NCI-H748 treated with DMSO at 0.1 percent for 48 hours (cell line): ENCODE results near the gene LRFN4.

Experiments used
- DNase-seq: peaks from one replicate; lab custom pipeline; 2025; lab: John Stamatoyannopoulos, UW

LRFN4 gene

GRCh38 chr11:66889960-66890359 is 33.1 kb downstream of the LRFN4 start:
- no peak for DNase-seq

- DNase-seq: no peak
Observed at GRCh38 chr11:66891851-66892660, 35.2 kb downstream of the LRFN4 start.

GRCh38 chr11:66892911-66893310 is 36.0 kb downstream of the LRFN4 start:
- DNase-seq: no peak

GRCh38 chr11:66894141-66894540 is 37.3 kb downstream of the LRFN4 start:
- no peak for DNase-seq

GRCh38 chr11:66901964-66902390 is 45.1 kb downstream of the LRFN4 start:
- no peak for DNase-seq

GRCh38 chr11:66902486-66903177 is 45.8 kb downstream of the LRFN4 start:
- no peak for DNase-seq

GRCh38 chr11:66904055-66904454 is 47.2 kb downstream of the LRFN4 start:
- DNase-seq: no peak

- no peak for DNase-seq
Observed at GRCh38 chr11:66904561-66904960, 47.7 kb downstream of the LRFN4 start.

GRCh38 chr11:66904981-66905521 is 48.2 kb downstream of the LRFN4 start:
- no peak for DNase-seq

GRCh38 chr11:66905631-66906030 is 48.8 kb downstream of the LRFN4 start:
- DNase-seq: no peak

- DNase-seq: no peak
Observed at GRCh38 chr11:66906061-66906733, 49.3 kb downstream of the LRFN4 start.

- DNase-seq: no peak
Observed at GRCh38 chr11:66907751-66908630, 51.1 kb downstream of the LRFN4 start.

GRCh38 chr11:66909181-66909580 is 52.3 kb downstream of the LRFN4 start:
- DNase-seq: no peak

GRCh38 chr11:66910016-66910415 is 53.2 kb downstream of the LRFN4 start:
- no peak for DNase-seq
